ENCODE measurements around the gene SIL1.

The SIL1 gene

DNA sequence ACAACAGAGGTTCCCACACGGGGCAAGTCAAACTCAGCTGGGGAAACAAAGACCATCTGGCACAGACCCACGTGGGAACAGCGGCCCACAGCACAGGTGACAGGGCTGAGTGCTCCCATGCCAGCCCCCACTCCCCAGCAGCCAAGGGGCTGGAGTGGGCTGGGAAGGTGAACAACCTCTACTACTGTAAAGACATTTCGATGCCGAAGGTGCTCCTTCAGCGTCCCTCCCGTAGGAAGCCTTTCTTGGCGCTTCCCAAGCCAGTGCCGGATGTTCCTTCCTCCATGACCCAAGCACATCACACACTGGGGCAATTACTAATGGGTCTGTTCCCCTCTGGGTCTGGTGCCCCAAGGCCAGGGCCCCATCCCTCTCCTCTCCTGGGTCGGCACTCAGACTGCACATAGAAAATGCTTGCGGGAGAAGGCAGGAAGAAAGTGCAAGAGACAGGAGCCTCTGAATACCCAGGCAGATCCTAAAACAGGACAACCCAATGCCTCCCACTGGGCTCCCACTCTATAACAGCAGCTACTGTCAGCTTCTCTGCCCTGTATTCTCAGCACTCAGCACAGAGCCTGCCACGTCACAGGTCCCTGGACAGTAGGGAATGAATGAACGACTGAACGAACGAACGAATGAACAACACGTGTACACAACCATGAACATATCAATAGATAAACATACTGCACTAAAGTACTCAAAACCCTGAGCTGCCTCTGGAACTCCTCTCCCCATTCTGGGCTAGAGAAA lies 246.0 kb downstream of the SIL1 start:
- DNase-seq = no peak

DNA sequence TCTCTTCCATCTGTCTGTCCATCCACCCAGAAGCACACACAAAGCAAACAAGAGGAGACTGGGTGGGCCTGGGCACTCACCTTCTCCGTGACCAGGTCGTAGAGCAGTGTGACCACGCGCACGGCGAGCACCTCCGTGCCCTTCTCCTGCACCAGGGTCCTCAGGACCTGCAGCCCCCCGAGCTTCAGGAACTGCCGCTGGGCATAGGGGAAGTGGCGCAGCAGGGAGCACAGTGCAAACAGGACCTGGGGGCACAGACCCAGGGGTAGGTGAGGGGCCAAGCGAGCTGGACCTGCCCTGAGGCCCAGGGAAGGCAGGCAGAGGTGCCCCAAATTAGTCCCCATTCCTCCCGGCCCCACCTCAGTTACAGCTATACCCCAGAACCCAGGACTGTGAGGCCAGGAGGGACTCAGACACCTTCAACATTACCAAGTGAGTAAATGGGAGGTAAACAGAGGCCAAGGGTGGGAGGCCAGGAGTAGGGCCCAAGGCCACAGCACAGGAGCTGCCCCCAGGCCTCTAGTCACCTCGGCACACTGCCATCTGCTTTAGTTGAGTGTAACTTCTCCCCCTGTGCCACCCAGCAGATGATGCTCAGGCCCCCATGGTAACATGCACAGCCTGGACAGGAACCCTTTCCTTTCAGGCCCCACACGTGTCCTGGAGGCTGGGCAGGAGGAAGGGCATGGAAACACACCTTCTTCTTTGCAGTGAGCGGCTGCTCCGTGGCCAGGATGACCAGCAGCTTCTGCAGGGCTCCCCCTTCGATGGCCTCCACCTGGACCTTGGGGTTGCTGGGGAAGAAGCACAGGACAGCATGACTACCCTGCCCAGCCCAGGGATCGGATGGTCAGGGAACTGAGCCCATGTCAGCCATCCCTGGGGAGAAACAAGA lies 246.8 kb downstream of the SIL1 start:
- DNase-seq = no peak

DNA sequence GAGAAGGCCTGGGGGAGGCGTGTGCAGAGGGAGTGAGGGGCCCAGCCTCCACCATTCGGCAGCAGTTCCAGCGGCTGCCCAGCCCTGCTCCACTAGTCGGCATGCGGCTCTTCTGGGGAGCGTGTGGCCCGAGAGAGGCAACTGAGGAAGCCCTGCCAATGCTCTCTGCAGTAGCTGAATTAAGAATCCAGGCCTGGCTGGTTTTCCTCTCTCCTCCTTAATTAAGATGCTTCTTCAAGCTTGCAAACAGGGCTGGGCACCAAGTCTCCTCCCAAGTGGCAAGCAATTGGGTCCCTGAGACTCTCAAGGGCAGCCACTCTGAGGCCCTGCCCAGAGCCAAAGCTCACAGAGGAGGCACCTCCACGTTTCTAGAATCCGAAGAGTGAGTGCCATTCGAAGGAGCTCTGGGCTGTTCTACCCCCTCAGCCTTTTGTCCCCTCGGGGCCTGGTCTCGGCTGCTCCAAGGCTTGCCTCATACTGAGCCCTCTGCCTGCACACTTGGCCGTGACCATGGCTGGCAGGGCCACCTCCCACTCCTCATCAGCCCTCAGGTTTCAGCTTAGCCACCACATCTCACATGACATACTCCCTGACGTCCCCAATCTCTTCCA lies 247.6 kb downstream of the SIL1 start:
- DNase-seq = no peak

DNA sequence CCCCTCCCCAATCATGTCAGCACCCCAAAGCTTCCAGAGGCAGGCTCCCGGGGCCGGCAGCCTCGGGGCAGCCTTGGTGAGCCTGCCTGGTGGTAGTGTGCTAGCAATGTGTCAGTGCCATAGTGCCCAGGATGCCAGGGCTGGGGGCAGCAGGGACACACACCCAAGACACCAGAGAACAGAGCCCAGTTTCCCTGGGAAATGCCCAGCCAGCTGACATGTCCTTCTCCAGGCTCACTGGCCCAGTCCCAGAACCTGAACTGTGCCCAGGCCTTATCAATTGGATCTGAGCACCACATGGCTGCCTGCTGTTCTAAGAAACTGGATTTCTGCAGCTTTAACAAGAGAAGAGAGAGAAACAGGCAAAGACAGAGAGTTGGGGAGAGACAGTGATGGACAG lies 248.2 kb downstream of the SIL1 start:
- DNase-seq = no peak

DNA sequence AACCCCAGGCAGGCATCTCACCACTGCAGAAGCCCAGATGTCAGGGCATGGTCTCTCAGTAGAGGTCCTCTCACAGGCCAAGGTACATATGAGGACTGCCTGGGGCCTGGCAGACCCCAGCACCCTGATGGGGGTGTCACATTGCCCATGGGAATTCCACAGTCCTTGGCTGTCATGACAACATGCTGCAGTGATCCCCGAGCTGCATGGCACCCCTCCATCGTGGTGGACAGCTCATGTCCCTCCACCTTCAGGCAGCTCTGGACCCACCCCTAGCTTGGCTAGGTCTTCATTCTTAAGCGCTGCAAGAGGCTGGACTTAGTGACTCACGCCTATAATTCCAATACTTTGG lies 249.0 kb downstream of the SIL1 start:
- no peak for DNase-seq

DNA sequence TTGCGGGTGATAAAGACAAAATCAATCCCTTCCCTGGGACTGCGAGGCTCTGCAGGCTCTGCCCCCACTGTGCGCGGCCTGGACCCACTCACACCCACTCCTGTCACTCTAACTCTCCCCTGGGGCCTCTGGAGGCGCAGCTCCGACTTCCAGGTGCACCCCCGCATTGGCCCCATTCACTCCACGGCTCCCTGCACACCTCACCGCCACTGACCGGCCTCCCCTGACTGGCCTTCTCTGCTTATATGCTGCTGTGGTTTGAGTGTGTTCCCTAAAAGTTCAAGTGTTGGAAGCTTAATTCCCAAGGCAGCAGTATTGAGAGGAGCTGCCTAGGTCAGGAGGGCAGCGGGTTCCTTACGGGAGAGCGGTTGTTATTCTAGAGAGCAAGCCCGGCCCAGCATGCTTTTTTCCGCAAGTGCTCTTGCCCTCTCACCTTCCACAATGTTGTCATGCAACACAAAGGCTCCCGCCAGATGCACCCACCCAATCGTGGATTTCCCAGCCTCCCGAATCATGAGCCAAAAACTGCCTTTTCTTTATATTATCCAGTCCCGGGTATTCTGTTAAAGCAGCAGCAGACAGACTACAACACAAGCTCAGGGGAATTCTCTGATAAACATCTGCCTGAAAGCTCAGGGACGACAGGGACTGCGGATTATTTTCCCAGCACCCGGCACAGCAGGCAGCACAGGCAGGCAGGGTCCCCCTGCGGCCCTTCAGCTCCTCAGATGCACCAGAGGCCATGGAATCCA lies 249.5 kb downstream of the SIL1 start:
- DNase-seq = no peak

DNA sequence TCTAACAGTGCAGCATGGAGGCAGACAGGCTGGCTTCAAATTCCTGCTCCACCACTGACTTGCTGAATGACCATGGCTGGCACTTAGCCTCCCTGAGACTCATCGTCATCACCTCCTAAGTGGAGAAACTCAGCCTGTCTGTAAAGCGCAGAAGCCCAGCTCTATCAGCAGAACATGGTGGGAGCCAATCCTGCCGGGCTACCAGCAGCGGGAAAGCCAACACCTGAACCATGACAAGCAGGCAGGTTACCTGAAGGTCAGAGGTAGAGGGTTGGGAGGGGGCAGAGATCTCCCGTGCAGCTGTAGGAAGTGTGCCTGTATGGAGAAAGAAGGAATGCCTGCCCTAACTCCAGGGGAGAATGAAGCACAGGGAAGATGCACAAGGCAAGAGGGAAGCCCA lies 250.4 kb downstream of the SIL1 start:
- no peak for DNase-seq

DNA sequence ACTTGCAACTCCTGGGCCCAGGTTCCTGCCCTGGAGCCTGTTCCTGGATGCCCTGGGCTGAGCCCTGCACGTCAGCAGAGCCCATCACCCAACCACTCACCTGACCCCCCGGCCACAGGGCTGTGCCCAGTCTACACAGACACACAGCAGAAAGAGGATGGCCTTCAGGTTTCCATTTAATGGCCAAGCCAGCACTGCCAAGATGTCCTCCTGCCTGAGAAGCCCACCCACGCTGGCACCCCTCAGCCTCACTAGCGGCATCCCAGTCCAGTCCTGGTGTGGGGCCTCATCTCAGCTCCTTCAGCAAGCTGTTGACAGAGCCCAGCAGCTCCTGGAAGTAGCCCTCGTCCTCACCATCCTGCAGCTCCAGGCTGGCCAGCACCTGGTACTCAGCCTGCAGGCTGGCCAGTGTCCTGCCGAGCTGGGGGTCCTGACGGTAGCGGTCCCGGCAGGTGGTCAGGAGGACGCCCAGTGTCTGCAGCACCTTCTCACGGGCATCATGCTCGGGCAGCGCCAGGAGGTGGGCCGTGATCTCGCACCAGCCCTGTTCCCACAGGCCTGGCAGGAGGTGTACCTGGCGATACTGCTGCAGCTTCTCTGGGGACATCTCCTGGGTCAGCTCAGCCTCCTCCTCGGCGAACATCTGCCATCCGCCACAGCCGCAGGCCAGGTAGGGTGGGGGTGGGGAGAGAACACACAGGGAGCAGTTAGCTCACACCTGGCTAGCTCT lies 251.2 kb downstream of the SIL1 start:
- DNase-seq = no peak

DNA sequence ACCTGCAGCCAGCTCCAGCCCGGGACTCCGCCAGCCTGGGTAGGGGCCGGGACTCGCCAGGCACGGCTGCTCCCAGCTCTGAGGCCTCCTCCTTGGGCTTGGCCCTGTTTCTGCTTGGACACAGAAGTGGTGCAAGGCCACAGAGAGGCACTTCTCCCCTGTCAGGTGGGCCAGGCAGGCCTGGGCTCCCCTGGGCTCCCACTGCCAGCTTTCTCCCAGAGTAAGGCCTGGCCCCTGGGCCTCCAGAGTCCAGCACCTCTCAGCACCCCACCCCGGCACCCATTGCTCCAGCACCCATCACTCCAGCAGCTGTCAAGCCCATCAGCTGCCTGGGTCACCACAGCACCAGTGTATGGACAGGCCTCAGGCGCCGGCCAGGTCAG lies 251.9 kb downstream of the SIL1 start:
- DNase-seq = no peak

DNA sequence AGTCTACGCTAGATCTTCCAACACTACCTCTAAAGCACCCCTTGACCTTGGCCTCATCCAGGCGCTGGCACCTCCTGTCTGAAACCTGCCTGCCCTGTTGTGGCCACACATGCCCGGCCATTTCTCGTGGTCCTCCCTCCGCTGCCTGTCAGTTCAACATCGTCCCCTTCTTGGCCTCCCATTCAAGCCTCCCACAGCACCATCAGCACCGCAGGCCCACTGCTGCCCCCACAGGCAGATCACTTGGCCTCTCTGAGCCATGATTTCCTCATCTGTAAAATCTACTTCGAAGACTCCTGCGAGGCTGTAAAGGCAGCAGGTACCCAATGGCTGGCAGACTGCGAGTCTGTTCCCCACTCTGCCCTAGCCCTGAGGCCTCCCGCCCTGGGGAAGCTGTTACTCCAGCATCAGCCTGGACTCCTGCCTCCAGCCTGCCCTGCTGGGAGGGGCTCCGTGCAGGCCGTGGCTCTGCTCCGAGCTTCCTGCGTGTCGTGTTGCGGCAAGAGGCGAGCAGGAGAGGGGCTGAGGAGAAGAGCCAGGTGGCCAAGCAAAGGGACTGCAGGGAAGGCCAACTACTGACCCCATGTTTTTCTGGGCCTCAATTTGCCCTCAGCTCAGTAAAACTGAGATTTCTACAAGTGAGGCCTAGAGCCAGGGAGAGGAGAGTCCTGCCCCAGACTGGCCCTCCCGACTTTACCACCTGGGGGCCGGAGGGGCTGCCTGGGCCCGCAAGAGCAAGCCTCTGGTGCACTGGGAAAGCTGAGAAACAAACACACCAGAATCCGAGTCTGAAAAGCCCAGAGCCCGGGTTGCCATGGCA lies 252.5 kb downstream of the SIL1 start:
- DNase-seq = no peak

DNA sequence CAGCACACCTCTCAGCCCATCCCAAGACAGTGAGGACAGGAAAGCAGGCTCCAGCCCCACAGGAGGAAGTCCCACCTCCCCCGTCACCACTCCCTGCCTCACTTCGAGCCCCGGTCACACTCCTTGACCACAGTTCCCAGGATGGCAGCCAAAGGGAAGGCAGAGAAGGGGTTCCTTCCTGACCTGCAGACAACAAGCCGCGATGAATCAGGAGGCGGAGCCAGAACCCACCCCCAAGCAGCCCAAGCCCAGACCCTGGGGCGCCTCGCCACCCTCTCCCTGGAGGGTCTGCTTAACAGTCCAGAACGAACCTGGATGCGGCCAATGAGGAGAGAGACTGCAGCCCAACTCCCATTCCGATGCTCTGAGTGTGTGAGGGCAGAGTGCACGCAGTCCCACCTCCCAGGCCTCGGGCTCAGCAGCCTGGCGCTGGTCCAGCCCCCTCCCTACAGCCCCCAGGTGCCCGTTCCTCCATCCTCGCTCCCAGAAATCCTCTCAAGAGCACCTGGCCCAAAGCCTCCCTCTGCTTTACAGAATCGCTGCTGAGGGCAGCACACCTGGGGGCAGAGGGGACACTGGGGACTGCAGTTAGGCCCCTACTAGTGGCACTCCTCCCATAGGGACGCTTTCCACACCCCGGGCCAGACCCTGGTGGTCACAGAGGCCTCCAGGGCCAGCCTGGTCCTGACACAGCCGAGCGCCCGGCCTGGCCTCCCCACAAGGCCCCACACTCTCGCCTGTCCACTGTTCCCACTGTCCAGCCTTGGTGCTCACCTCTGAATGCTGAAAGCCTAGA lies 253.4 kb downstream of the SIL1 start:
- DNase-seq = no peak

DNA sequence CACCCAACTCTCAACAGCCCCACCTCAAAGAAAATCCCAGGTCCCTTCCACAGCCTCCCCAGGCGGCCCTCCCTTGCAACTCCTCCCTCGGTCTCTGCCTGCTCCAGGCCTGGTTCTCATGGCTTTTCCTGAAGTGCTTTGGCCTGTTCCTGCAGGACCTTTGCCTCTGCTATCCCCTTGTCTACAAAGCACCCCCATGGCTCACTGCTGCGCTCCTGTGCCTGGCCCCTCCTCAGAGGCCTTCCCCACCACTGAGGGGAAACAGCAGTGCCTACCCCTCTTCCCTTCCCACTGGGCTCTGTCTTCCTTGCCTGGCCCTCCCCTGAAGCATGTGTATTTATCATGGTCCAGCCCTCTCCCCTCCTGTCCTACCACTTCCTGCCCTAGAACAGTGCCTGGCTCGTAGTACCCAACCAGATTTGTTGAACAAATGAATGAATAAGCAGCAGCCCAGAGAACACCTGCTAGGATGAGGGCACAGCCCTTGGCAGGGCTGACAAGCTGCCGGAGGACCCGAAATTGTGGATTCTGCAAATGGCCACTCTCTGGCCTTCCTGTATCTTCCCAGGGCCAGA lies 254.5 kb downstream of the SIL1 start:
- DNase-seq = no peak

DNA sequence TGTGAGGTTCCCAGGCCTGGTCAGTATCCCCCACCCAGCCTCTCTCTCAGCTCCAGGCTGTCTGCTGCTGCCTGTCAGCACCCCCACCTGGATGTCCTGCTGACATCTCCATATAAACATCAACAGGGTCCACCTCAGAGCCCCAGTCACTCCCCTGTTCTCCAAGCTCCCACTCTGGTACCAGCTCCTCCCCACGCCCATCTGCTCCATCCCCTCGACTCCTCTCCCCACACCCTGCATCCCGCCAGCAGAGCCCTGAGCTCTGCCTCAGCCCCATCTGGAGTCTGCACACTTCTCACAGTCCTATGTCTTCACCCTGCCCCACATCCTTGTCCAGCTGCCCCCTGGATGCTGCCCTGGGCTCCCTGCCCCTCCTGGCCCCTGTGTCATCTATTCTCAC lies 255.3 kb downstream of the SIL1 start:
- peak; percentile 7 for DNase-seq

DNA sequence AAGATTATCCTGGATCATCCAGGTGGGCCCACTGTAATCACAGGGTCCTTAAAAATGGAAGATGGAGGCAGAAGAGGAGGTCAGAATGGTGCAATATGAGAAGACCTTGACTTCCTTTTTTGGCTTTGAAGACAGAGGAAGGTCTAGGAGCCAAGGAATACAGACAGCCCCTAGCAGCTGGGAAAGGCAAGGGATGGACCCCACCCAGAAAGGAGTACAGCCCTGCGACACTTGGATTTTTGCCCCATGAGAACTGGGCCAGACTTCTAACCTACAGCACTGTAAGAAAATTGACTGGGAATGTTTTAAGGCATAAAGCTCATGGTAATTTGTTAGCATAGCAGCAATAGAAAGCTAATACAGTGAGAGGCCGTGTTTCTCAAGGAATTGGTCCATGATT lies 256.1 kb downstream of the SIL1 start:
- DNase-seq = no peak

DNA sequence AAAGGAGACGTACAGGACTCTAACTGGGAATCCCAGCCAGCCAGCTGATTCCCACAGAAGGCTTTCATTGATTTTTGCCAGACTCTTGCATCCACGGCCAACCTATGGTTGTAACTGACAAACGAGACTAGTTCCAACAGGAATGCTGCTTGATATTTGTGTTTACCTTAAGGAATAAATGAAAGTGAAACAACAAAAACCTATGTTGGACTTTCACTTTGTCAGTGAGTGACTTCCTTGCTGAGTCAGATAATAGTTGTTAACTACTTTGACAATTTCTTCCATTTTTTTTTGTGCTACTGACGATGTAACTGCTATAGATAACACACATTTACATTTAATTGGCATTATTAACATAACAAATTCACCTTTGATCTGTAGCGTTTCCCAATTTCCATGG lies 259.6 kb downstream of the SIL1 start:
- no peak for DNase-seq

DNA sequence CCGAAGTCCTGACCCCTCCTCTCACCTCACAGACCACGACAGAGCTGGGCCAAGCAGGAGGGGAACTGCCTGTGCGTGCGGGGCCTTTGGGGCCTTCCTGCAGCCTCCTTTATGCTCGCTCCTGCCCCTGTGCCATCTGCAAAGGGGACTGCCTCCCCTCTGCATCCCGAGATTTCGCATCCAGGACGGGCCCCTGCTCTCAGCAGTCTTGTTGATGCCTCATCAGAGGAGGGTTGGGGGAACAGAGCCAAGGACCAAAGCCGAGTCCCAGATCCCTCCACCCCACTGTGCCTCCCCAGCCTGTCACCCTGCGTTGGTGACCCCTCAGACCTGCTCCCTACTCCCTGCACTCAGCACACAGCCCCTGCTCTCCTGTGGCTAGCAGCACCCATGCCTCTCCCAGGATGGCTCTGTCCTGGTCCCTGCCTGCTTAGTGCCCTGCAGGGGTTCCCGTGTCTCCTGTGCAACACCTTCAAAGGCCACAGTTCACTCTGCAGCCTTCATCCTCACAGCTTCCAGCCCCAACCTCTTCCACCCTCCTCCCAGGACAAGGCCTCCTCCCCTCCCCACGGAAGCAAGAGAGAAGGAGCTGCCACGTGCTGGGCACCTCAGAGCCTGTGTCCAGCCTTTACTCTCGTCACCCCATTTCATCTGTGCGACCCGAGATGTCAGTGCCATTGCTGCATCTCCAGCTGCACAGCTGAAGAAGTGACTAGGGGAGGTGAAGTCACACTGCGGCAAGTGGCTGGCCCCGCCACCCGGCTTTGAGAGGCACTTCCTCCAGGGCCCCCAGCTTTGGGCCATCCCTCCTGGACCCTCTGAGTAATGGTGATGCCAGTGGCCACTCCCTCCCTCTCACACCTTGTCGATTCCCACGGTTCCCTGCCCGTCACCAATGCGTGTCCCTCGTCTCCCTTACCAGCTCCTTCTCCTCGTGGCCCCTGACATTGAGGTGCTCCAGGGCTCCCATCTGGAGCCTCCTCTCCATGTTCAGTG lies 260.5 kb downstream of the SIL1 start:
- DNase-seq = no peak

DNA sequence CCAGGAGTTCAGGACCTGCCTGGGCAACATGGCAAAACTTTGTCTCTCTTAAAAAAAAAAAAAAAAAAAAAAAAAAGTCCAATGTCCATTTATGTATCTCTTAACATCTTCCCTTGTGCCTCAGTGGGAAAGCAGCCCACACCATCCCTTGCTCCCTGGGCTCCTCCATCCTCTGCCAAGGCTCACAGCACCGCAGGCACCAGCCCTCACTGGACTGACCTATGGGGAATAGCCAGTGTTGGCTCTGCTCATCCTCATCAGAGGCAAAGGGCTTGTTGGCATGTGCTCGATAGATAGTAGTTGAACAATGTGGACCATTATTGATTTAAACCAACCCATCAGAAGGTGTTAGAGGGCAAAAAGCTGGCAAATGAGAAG lies 261.2 kb downstream of the SIL1 start:
- no peak for DNase-seq

DNA sequence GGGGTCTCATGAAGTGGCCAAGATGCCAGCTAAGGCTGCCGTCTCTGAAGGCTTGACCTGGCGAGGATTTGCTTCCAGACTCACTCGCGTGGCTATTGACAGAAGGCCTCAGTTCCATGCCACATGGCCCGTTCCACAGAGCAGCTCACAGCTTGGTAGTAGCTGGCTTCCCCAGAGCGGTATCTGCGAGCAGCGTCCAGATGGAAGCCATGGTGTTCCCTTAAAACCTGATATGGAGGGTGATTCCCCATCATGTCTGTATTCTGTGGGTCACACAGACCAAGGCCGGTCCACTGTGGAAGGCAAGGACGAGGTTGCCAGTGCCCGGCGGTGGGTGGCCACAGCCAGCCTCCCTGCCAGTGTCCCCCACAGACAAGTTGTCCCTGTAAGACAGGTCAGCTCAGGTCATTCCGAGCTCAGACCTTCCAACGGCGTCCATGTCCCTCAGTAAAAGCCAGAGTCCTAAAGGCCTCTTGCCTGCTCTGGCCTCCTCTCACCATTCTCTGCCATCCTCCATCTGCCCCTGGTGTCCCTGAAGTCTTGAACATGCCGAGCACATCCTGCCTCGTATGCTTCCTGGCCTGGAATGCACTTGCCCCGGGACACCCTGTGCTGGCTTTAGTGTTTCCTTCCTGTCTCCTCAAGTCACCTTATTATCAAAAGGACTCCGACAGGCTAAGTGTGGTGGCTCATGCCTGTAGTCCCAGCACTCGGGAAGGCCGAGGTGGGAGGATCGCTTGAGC lies 261.8 kb downstream of the SIL1 start:
- DNase-seq = no peak
